ENCODE measurements around the gene HSD17B14. TPM values are rescaled to one million over a fixed set of nuclear protein-coding genes. Genes with fewer than 3 reads are reported as not detected.

Gene HSD17B14
- total and polyA plus RNA-seq, 2 of the 13 experiments (the other 11 are each of a cell fraction or from before 2014, with no cell fraction given): 0.58 to 1.2 TPM

DNA sequence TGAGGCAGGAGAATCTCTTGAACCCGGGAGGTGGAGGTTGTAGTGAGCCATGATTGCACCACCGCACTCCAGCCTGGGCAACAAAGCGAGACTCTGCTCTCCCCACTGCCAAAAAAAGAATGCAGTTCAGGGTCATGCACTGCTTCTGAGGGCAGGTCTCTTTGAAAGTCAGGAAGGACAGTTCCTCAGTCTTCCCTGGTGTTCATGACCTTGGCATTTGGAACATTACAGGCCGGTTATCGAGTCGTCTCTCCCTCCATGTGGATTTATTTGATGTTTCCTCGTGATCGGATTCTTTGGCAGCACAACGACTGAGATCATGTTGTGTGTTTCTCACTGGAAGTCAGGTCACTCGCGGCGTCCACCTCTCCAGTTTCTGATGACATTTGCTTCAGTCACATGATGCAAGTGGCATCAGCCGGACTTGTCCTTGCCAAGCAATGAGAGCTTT, 63.8 kb downstream of the HSD17B14 start (continued):
- TF ChIP-seq, protein P1, sequence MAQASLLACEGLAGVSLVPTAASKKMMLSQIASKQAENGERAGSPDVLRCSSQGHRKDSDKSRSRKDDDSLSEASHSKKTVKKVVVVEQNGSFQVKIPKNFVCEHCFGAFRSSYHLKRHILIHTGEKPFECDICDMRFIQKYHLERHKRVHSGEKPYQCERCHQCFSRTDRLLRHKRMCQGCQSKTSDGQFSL (CRISPR knock-in tag; IDR thresholded peaks at IDR 0.05): no peak
- TF ChIP-seq ZIK1 (CRISPR knock-in tag; IDR thresholded peaks at IDR 0.05; ENCODE audit: borderline replicate concordance, low read depth) (no peak), ZNF543 (CRISPR knock-in tag; IDR thresholded peaks at IDR 0.05) (no peak), KDM1A (CRISPR knock-in tag; IDR thresholded peaks at IDR 0.05) (no peak), ZNF124 (CRISPR knock-in tag; IDR thresholded peaks at IDR 0.05) (no peak), ZNF605 (CRISPR knock-in tag; IDR thresholded peaks at IDR 0.05) (no peak), ELF4 (CRISPR knock-in tag; IDR thresholded peaks at IDR 0.05; ENCODE audit: borderline replicate concordance) (no peak), SALL1 (CRISPR knock-in tag; IDR thresholded peaks at IDR 0.05) (peak; percentile 63), HHEX (CRISPR knock-in tag; IDR thresholded peaks at IDR 0.05) (no peak), ETV6 (CRISPR knock-in tag; conservative IDR thresholded peaks at IDR 0.05) (no peak), SOX6 (IDR thresholded peaks at IDR 0.05) (no peak), SOX6 (CRISPR knock-in tag; IDR thresholded peaks at IDR 0.05) (peak; percentile 39), ZNF790 (CRISPR knock-in tag; IDR thresholded peaks at IDR 0.05; ENCODE audit: borderline replicate concordance) (no peak), ZNF724P (CRISPR knock-in tag; IDR thresholded peaks at IDR 0.05; ENCODE audit: borderline replicate concordance) (no peak), POLR2AphosphoS2 (IDR thresholded peaks at IDR 0.05; ENCODE audit: low read depth, low read length) (no peak), SRF (IDR thresholded peaks at IDR 0.05; ENCODE audit: low read depth, low read length) (no peak), KLF12 (CRISPR knock-in tag; IDR thresholded peaks at IDR 0.05; ENCODE audit: borderline replicate concordance) (no peak), BCL6 (CRISPR knock-in tag; IDR thresholded peaks at IDR 0.05) (peak; percentile 94), DRAP1 (CRISPR knock-in tag; IDR thresholded peaks at IDR 0.05) (no peak), ZNF3 (CRISPR knock-in tag; IDR thresholded peaks at IDR 0.05) (peak; percentile 45; the same call in 1 of the 2 replicates), ZNF256 (CRISPR knock-in tag; conservative IDR thresholded peaks at IDR 0.05) (no peak), EHMT2 (IDR thresholded peaks at IDR 0.05; ENCODE audit: borderline replicate concordance, low read depth, low read length) (no peak), ZNF230 (CRISPR knock-in tag; IDR thresholded peaks at IDR 0.05) (no peak)
- TF ChIP-seq, protein P2, sequence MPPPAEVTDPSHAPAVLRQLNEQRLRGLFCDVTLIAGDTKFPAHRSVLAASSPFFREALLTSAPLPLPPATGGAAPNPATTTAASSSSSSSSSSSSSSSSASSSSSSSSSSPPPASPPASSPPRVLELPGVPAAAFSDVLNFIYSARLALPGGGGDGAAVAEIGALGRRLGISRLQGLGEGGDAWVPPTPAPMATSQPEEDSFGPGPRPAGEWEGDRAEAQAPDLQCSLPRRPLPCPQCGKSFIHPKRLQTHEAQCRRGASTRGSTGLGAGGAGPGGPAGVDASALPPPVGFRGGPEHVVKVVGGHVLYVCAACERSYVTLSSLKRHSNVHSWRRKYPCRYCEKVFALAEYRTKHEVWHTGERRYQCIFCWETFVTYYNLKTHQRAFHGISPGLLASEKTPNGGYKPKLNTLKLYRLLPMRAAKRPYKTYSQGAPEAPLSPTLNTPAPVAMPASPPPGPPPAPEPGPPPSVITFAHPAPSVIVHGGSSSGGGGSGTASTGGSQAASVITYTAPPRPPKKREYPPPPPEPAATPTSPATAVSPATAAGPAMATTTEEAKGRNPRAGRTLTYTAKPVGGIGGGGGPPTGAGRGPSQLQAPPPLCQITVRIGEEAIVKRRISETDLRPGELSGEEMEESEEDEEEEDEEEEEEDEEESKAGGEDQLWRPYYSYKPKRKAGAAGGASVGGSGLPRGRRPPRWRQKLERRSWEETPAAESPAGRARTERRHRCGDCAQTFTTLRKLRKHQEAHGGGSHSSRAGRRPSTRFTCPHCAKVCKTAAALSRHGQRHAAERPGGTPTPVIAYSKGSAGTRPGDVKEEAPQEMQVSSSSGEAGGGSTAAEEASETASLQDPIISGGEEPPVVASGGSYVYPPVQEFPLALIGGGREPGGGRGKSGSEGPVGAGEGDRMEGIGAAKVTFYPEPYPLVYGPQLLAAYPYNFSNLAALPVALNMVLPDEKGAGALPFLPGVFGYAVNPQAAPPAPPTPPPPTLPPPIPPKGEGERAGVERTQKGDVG (CRISPR knock-in tag; IDR thresholded peaks at IDR 0.05; ENCODE audit: borderline replicate concordance): no peak
- TF ChIP-seq, protein P3, sequence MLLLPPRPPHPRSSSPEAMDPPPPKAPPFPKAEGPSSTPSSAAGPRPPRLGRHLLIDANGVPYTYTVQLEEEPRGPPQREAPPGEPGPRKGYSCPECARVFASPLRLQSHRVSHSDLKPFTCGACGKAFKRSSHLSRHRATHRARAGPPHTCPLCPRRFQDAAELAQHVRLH (CRISPR knock-in tag; IDR thresholded peaks at IDR 0.05; ENCODE audit: borderline replicate concordance, low read depth): no peak
- TF ChIP-seq, protein P4, sequence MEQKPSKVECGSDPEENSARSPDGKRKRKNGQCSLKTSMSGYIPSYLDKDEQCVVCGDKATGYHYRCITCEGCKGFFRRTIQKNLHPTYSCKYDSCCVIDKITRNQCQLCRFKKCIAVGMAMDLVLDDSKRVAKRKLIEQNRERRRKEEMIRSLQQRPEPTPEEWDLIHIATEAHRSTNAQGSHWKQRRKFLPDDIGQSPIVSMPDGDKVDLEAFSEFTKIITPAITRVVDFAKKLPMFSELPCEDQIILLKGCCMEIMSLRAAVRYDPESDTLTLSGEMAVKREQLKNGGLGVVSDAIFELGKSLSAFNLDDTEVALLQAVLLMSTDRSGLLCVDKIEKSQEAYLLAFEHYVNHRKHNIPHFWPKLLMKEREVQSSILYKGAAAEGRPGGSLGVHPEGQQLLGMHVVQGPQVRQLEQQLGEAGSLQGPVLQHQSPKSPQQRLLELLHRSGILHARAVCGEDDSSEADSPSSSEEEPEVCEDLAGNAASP (CRISPR knock-in tag; IDR thresholded peaks at IDR 0.05; ENCODE audit: borderline replicate concordance): peak; percentile 83; the same call in 1 of the 2 replicates
- TF ChIP-seq, protein P5, sequence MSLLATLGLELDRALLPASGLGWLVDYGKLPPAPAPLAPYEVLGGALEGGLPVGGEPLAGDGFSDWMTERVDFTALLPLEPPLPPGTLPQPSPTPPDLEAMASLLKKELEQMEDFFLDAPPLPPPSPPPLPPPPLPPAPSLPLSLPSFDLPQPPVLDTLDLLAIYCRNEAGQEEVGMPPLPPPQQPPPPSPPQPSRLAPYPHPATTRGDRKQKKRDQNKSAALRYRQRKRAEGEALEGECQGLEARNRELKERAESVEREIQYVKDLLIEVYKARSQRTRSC (CRISPR knock-in tag; IDR thresholded peaks at IDR 0.05; ENCODE audit: low read depth): no peak

Measured in HepG2 (cell line).